A673 (cell line): ENCODE measurements around the gene RAP1GAP. TPM values are rescaled to one million over a fixed set of nuclear protein-coding genes. Genes with fewer than 3 reads are reported as not detected.

ENCODE experiments used
- BruUV-seq: library from RNA; stranded (reverse); fragments of 400-500 nt; replicated peaks from 2 replicates; lab custom pipeline; 2021; lab: Mats Ljungman, UMichigan
- CTCF ChIA-PET: fragments of 300-600 bp; sonication (Branson Sonifier 250); formaldehyde crosslinking; loops from one replicate; lab custom pipeline; 2022; ENCODE audit warnings: antibody characterized with exemption; lab: Charles Lee
- POLR2A ChIA-PET: fragments of 300-600 bp; sonication (Branson Sonifier 250); formaldehyde crosslinking; loops from one replicate; lab custom pipeline; 2022; ENCODE audit warnings: antibody characterized with exemption; ENCODE audit not compliant: low non-redundant PET; lab: Charles Lee
- DNase-seq: peaks from one replicate; pipeline ENCODE4 v3.0.0-alpha.2; 2015; ENCODE audit warnings: low spot score
- H3K27ac ChIP-seq: fragments of 200-600 bp; sonication (generic); 2 replicates; pipeline ENCODE4 v1.5.1; 2016; ENCODE audit warnings: mixed run types, low read depth, mild to moderate bottlenecking, mixed read lengths, antibody characterized with exemption, low read length; ENCODE audit not compliant: poor library complexity, severe bottlenecking
- H3K27me3 ChIP-seq: fragments of 200-600 bp; sonication (generic); replicated peaks from 2 replicates; pipeline ENCODE4 v1.6.1; 2017; ENCODE audit warnings: mixed run types, low read depth, mild to moderate bottlenecking, mixed read lengths, antibody characterized with exemption, low read length; ENCODE audit not compliant: insufficient read depth, poor library complexity
- H3K36me3 ChIP-seq: fragments of 200-600 bp; sonication (generic); 2 replicates; pipeline ENCODE4 v1.6.1; 2016; ENCODE audit warnings: mixed run types, mild to moderate bottlenecking, mixed read lengths, antibody characterized with exemption, low read length; ENCODE audit not compliant: insufficient read depth, poor library complexity, severe bottlenecking
- H3K4me1 ChIP-seq: fragments of 200-600 bp; sonication (generic); 2 replicates; pipeline ENCODE4 v1.6.1; 2017; ENCODE audit warnings: mixed run types, mild to moderate bottlenecking, mixed read lengths, antibody characterized with exemption, low read length; ENCODE audit not compliant: insufficient read depth, poor library complexity, severe bottlenecking
- H3K4me3 ChIP-seq: fragments of 200-600 bp; sonication (generic); 2 replicates; pipeline ENCODE4 v1.5.1; 2016; ENCODE audit warnings: low read depth, mixed run types, mild to moderate bottlenecking, mixed read lengths, low read length; ENCODE audit not compliant: poor library complexity, severe bottlenecking
- H3K9me3 ChIP-seq: fragments of 200-600 bp; sonication (generic); 2 replicates; pipeline ENCODE4 v1.6.1; 2016; ENCODE audit warnings: mixed run types, low read depth, mild to moderate bottlenecking, mixed read lengths, antibody characterized with exemption, low read length; ENCODE audit not compliant: poor library complexity, severe bottlenecking
- CTCF ChIP-seq: fragments of 300-800, 200-600 bp; sonication (generic); conservative IDR thresholded peaks from 2 replicates; pipeline ENCODE4 v1.5.1; 2017; ENCODE audit warnings: low read depth, mild to moderate bottlenecking, antibody characterized with exemption, low read length, moderate library complexity, mixed read lengths
- EZH2 ChIP-seq: fragments of 200-600 bp; sonication (generic); IDR thresholded peaks from 2 replicates; pipeline ENCODE4 v1.6.1; 2017; ENCODE audit warnings: borderline replicate concordance, low read depth, mild to moderate bottlenecking, mixed read lengths, antibody characterized with exemption, low read length; ENCODE audit not compliant: poor library complexity, severe bottlenecking
- intact Hi-C: fragments of 100-400 bp; cut with micrococcal nuclease; formaldehyde crosslinking; loops from one replicate; pipeline ENCODE4 v1.10.0; 2022; ENCODE audit not compliant: unreplicated experiment
- total RNA-seq: library from RNA; stranded (reverse); gene quantifications from 2 replicates; pipeline ENCODE4 v1.2.3, GENCODE V29; 2021

Gene RAP1GAP
- total RNA-seq, 1 experiment from 2014 or later = 37.7 TPM

- intact Hi-C loops = no loop called here
- Histone ChIP-seq H3K4me3 (no peak overlapping the region), H3K27me3 (no peaks in the 10 kb centered on the region), H3K9me3 (no peaks in the 10 kb centered on the region), H3K27ac (no peak overlapping the region), H3K36me3 (no peaks in the 10 kb centered on the region), H3K4me1 (no peaks in the 10 kb centered on the region)
- TF ChIP-seq CTCF (no peak), EZH2 (no peak)
- ChIA-PET CTCF (no interaction called here), POLR2A (no interaction called here)
- DNase-seq = no peak
- no TSS peak for BruUV-seq
These were observed 67.7 kb downstream of the RAP1GAP start for GRCh38 chr1:21601278-21602048.

GRCh38 chr1:21599402-21599801 is 69.8 kb downstream of the RAP1GAP start:
- ChIA-PET POLR2A (no interaction called here), CTCF (no interaction called here)
- intact Hi-C loops = loop anchor here (5.0 to 10.0 kb wide), 2 partner anchors 92 to 345 kb away; partner anchors contain the start of gene ALPL
- H3K4me3 ChIP-seq = no peak overlapping the region
- H3K36me3 ChIP-seq = no peaks in the 10 kb centered on the region
- no peak for TF ChIP-seq EZH2
- no peak for TF ChIP-seq CTCF
- H3K4me1 ChIP-seq = no peaks in the 10 kb centered on the region
- DNase-seq = no peak
- no peaks in the 10 kb centered on the region for H3K9me3 ChIP-seq
- BruUV-seq = no TSS peak
- H3K27me3 ChIP-seq = no peaks in the 10 kb centered on the region
- H3K27ac ChIP-seq = no peak overlapping the region

- Histone ChIP-seq H3K4me1 (no peaks in the 10 kb centered on the region), H3K36me3 (no peaks in the 10 kb centered on the region), H3K27me3 (no peaks in the 10 kb centered on the region), H3K9me3 (no peaks in the 10 kb centered on the region), H3K27ac (no peak overlapping the region), H3K4me3 (no peak overlapping the region)
- TF ChIP-seq CTCF = no peak
- TF ChIP-seq EZH2 = no peak
- CTCF ChIA-PET = no interaction called here
- POLR2A ChIA-PET = no interaction called here
- DNase-seq = no peak
- no TSS peak for BruUV-seq
- intact Hi-C loops = loop anchor here (5.0 to 10.0 kb wide), 2 partner anchors 92 to 344 kb away; partner anchors contain the start of gene ALPL
These were observed 70.3 kb downstream of the RAP1GAP start for GRCh38 chr1:21598904-21599303.
